ENCODE results near the gene PDE3A.

DNA sequence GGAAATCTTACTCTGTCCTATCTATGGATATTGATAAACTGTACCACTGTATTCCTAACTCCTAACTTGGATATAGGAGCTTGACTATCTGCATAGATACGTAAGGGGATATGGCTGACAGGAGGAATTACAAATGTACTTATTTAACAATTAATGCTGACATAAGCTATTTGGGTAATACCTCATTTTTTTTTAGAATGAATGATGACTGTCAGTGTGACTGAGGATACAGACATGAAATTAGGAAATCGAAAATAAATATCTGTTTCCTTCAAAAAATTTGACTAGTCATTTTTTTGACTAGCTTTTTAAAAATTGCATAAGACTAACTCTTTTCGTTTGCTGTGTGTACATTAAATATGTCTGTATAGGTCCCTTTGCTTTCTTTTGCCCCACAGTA lies 74.9 kb downstream of the PDE3A start:
- TF ChIP-seq, protein P1, sequence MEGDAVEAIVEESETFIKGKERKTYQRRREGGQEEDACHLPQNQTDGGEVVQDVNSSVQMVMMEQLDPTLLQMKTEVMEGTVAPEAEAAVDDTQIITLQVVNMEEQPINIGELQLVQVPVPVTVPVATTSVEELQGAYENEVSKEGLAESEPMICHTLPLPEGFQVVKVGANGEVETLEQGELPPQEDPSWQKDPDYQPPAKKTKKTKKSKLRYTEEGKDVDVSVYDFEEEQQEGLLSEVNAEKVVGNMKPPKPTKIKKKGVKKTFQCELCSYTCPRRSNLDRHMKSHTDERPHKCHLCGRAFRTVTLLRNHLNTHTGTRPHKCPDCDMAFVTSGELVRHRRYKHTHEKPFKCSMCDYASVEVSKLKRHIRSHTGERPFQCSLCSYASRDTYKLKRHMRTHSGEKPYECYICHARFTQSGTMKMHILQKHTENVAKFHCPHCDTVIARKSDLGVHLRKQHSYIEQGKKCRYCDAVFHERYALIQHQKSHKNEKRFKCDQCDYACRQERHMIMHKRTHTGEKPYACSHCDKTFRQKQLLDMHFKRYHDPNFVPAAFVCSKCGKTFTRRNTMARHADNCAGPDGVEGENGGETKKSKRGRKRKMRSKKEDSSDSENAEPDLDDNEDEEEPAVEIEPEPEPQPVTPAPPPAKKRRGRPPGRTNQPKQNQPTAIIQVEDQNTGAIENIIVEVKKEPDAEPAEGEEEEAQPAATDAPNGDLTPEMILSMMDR (IDR thresholded peaks at IDR 0.05 in 4 of 5, conservative IDR thresholded peaks at IDR 0.05 in 1 of 5), result no peak
- no peak for TF ChIP-seq POLR2A (IDR thresholded peaks at IDR 0.05)

All from gastrocnemius medialis (tissue), 4 donors.